K562 (cell line): ENCODE results near the gene TMEM138. TPM values are rescaled to one million over a fixed set of nuclear protein-coding genes. Genes with fewer than 3 reads are reported as not detected.

Experiments used
- ARID3A ChIP-seq: IDR thresholded peaks from 2 replicates; pipeline ENCODE4 v1.6.1; 2012; ENCODE audit warnings: low read depth, low read length, improper control_type of control experiment, borderline replicate concordance
- ATF3 ChIP-seq, 2 experiments: fragments of 450-650 bp in 1 of 2; sonication (generic) in 1 of 2; formaldehyde crosslinking in 1 of 2; IDR thresholded peaks in 1 of 2; conservative IDR thresholded peaks in 1 of 2; 2 replicates each; pipeline versions ENCODE4 v1.6.1 to v1.8.1; 2016 to 2023; ENCODE audit warnings: mild to moderate bottlenecking in 2 of 2, moderate library complexity in 2 of 2, inconsistent platforms in 1 of 2, missing genetic modification reagents in 1 of 2
- CREB3L1 ChIP-seq: fragments of 450-650 bp; IDR thresholded peaks from 2 replicates; pipeline ENCODE4 v1.6.1; 2014; ENCODE audit warnings: low read depth, mild to moderate bottlenecking, moderate library complexity, borderline replicate concordance
- FOSL1 ChIP-seq: fragments of 200-800 bp; sonication (Bioruptor generic); conservative IDR thresholded peaks from 2 replicates; pipeline ENCODE4 v1.6.1; 2016; ENCODE audit warnings: missing genetic modification characterization, missing compliant biosample characterization
- FOXM1 ChIP-seq, 2 experiments: fragments of 450-650 bp in 1 of 2; sonication (generic) in 1 of 2; formaldehyde crosslinking in 1 of 2; IDR thresholded peaks; 2 replicates each; pipeline versions ENCODE4 v1.6.1 to v1.9.0; 2017 to 2022; ENCODE audit warnings: low read depth in 2 of 2, mild to moderate bottlenecking in 2 of 2, missing genetic modification reagents in 1 of 2, moderate library complexity in 1 of 2
- MEIS2 ChIP-seq: fragments of 450-650 bp; IDR thresholded peaks from 2 replicates; pipeline ENCODE4 v1.6.1; 2014; ENCODE audit warnings: mild to moderate bottlenecking; ENCODE audit not compliant: partially characterized antibody
- NCOA2 ChIP-seq, 2 experiments: fragments of 450-650 bp; IDR thresholded peaks; 2 replicates each; pipeline ENCODE4 v1.6.1; 2018; ENCODE audit warnings: mild to moderate bottlenecking in 2 of 2, moderate library complexity in 1 of 2; ENCODE audit not compliant: partially characterized antibody in 2 of 2
- NCOA4 ChIP-seq: fragments of 450-650 bp; IDR thresholded peaks from 2 replicates; pipeline ENCODE4 v1.6.1; 2018; ENCODE audit warnings: mild to moderate bottlenecking; ENCODE audit not compliant: partially characterized antibody
- NR2F6 ChIP-seq: fragments of 450-650 bp; formaldehyde crosslinking; IDR thresholded peaks from 2 replicates; pipeline ENCODE4 v1.4.0; 2020; ENCODE audit warnings: mild to moderate bottlenecking
- PCBP1 ChIP-seq: fragments of 200-400 bp; formaldehyde crosslinking; IDR thresholded peaks from 2 replicates; pipeline ENCODE4 v1.6.1; 2018; ENCODE audit warnings: mild to moderate bottlenecking, low read depth, low read length; ENCODE audit not compliant: poor library complexity, severe bottlenecking
- POLR2B ChIP-seq: fragments of 450-650 bp; IDR thresholded peaks from 2 replicates; pipeline ENCODE4 v1.6.1; 2018; ENCODE audit warnings: low read depth; ENCODE audit not compliant: partially characterized antibody
- RBFOX2 ChIP-seq: fragments of 200-400 bp; formaldehyde crosslinking; IDR thresholded peaks from 2 replicates; pipeline ENCODE4 v1.6.1; 2017; ENCODE audit warnings: low read depth, mild to moderate bottlenecking, low read length, moderate library complexity
- RUNX1 ChIP-seq: sonication (generic); IDR thresholded peaks from 2 replicates; pipeline ENCODE4 v1.6.1; 2016; ENCODE audit warnings: antibody characterized with exemption, low read depth
- SIRT6 ChIP-seq: IDR thresholded peaks from one replicate; pipeline ENCODE4 v1.6.1; 2012; ENCODE audit warnings: low read depth, mild to moderate bottlenecking, control low read depth, inconsistent platforms, low read length, moderate library complexity
- SMAD4 ChIP-seq: fragments of 250-450 bp; sonication (Bioruptor Pico); conservative IDR thresholded peaks from 2 replicates; pipeline ENCODE4 v1.8.0; 2021; ENCODE audit warnings: inconsistent platforms, mild to moderate bottlenecking, moderate library complexity
- TAF1 ChIP-seq: IDR thresholded peaks from 2 replicates; pipeline ENCODE4 v1.6.1; 2011; ENCODE audit warnings: mild to moderate bottlenecking, low read length, moderate library complexity; ENCODE audit not compliant: insufficient read depth, control insufficient read depth, severe bottlenecking; ENCODE audit errors: extremely low read depth
- TEAD1 ChIP-seq, 2 experiments: fragments of 450-650 bp in 1 of 2; sonication (generic) in 1 of 2; formaldehyde crosslinking; IDR thresholded peaks; 2 replicates each; pipeline versions ENCODE4 v1.4.0 to v1.8.0; 2020 to 2022; ENCODE audit warnings: mild to moderate bottlenecking in 2 of 2, missing genetic modification reagents in 1 of 2
- ZNF184 ChIP-seq: sonication (generic); formaldehyde crosslinking; IDR thresholded peaks from 2 replicates; pipeline ENCODE4 v1.5.0; 2020; ENCODE audit warnings: missing genetic modification reagents
- ZNF644 ChIP-seq: fragments of 200-800 bp; sonication (Bioruptor generic); IDR thresholded peaks from 2 replicates; pipeline ENCODE4 v1.6.1; 2016; ENCODE audit warnings: low read depth, missing genetic modification characterization, missing compliant biosample characterization
- polyA plus RNA-seq, 8 experiments: library from polyadenylated mRNA; depleted of rRNA in 4 of 8; stranded (reverse) in 5 of 8; unstranded in 3 of 8; fragments of >200 nt; fragmentation: Nextera tagmentation in 2 of 8; fragmentation: Illumina TruSeq in 1 of 8; extraction: Ambion mirVana in 2 of 8; extraction: Trizol in 1 of 8; gene quantifications; 2 replicates each; pipeline versions ENCODE4 v1.2.1 to v1.2.3, GENCODE V29; 2011 to 2014; ENCODE audit warnings: inconsistent platforms in 1 of 8, missing spikeins in 1 of 8
- total RNA-seq, 7 experiments: library from RNA; depleted of rRNA in 6 of 7; stranded (reverse); fragments of >200 nt in 6 of 7; fragmentation: Illumina TruSeq in 2 of 7; extraction: Trizol in 2 of 7; gene quantifications; 2 replicates each; pipeline versions ENCODE4 v1.2.1 to v1.2.3, GENCODE V29; 2011 to 2021; ENCODE audit warnings: low replicate concordance in 1 of 7

TMEM138 gene
- total and polyA plus RNA-seq, 9 of the 15 experiments (the other 6 are each of a cell fraction or from before 2014, with no cell fraction given), result 23.2 to 168 (median 63.1) TPM

GRCh38 chr11:61334434-61335354, 27.5 kb upstream of the TMEM138 start (continued):
- 0 out of 2 replicates have a peak, but pooled peaks have one; percentile 23 for TF ChIP-seq CREB3L1
- peak; percentile 46; the same call in 1 of the 2 replicates for TF ChIP-seq RBFOX2
- no peak for TF ChIP-seq ZNF644 (tag)
- TF ChIP-seq TAF1, result peak; percentile 15
- no peak for TF ChIP-seq NCOA4
- TF ChIP-seq NR2F6 (CRISPR knock-in tag), result no peak
- TF ChIP-seq NCOA2 (IDR thresholded peaks at IDR 0.05; ENCODE audit: partially characterized antibody in 2 of 2), result no peak
- TF ChIP-seq FOXM1 (IDR thresholded peaks at IDR 0.05; ENCODE audit: low read depth), result peak; percentile 67
- TF ChIP-seq FOXM1 (CRISPR knock-in tag; IDR thresholded peaks at IDR 0.05; ENCODE audit: low read depth), result no peak
- no peak for TF ChIP-seq POLR2B
- TF ChIP-seq ZNF184, result no peak
- no peak for TF ChIP-seq MEIS2
- TF ChIP-seq SIRT6, result no peak
- no peak for TF ChIP-seq RUNX1
- TF ChIP-seq ATF3 (IDR thresholded peaks at IDR 0.05), result peak; percentile 92
- TF ChIP-seq ATF3 (CRISPR knock-in tag; conservative IDR thresholded peaks at IDR 0.05), result no peak
- TF ChIP-seq PCBP1, result no peak
- peak; percentile 86 for TF ChIP-seq FOSL1 (tag)
- no peak for TF ChIP-seq ARID3A
- TF ChIP-seq SMAD4, result peak; percentile 42; the same call in 1 of the 2 replicates
- TF ChIP-seq TEAD1 (CRISPR knock-in tag; IDR thresholded peaks at IDR 0.05), result no peak
